K562 (cell line): ENCODE results near the gene ALDH5A1. TPM values are rescaled to one million over a fixed set of nuclear protein-coding genes. Genes with fewer than 3 reads are reported as not detected.

ENCODE experiments used
- CBX8 ChIP-seq: fragments of 200-600 bp; sonication (generic); IDR thresholded peaks from 2 replicates; pipeline ENCODE4 v1.6.1; 2012; ENCODE audit warnings: borderline replicate concordance, mixed run types, low read depth, mild to moderate bottlenecking, moderate library complexity, mixed read lengths, low read length, control low read depth, inconsistent platforms; ENCODE audit not compliant: poor library complexity, severe bottlenecking; ENCODE audit errors: extremely low read depth
- EP300 ChIP-seq: IDR thresholded peaks from 2 replicates; pipeline ENCODE4 v1.6.1; 2012; ENCODE audit warnings: low read length, improper control_type of control experiment
- ESRRA ChIP-seq: fragments of 450-650 bp; IDR thresholded peaks from 2 replicates; pipeline ENCODE4 v1.6.1; 2014; ENCODE audit warnings: low read depth, mild to moderate bottlenecking, moderate library complexity, borderline replicate concordance
- FOXK1 ChIP-seq: sonication (generic); formaldehyde crosslinking; IDR thresholded peaks from 2 replicates; pipeline ENCODE4 v1.8.0; 2022; ENCODE audit warnings: missing genetic modification reagents, mild to moderate bottlenecking, borderline replicate concordance
- FOXM1 ChIP-seq, 2 experiments: fragments of 450-650 bp in 1 of 2; sonication (generic) in 1 of 2; formaldehyde crosslinking in 1 of 2; IDR thresholded peaks; 2 replicates each; pipeline versions ENCODE4 v1.6.1 to v1.9.0; 2017 to 2022; ENCODE audit warnings: low read depth in 2 of 2, mild to moderate bottlenecking in 2 of 2, missing genetic modification reagents in 1 of 2, moderate library complexity in 1 of 2
- GTF3C2 ChIP-seq: IDR thresholded peaks from 3 replicates; pipeline ENCODE4 v1.6.1; 2011; ENCODE audit warnings: borderline replicate concordance, mild to moderate bottlenecking, moderate library complexity; ENCODE audit not compliant: insufficient read length; ENCODE audit errors: extremely low read depth
- IFI16 ChIP-seq: fragments of 250-450 bp; sonication (Bioruptor Pico); IDR thresholded peaks from 2 replicates; pipeline ENCODE4 v2.1.2; 2022; ENCODE audit warnings: mild to moderate bottlenecking, inconsistent platforms
- JUN ChIP-seq, 2 experiments: sonication (generic) in 1 of 2; formaldehyde crosslinking in 1 of 2; IDR thresholded peaks; 2 replicates each; pipeline versions ENCODE4 v1.6.1 to v1.8.0; 2012 to 2022; ENCODE audit warnings: borderline replicate concordance in 2 of 2, mild to moderate bottlenecking in 2 of 2, improper control_type of control experiment in 1 of 2, low read depth in 1 of 2, low read length in 1 of 2, missing genetic modification reagents in 1 of 2
- NFE2L1 ChIP-seq: fragments of 450-650 bp; IDR thresholded peaks from 2 replicates; pipeline ENCODE4 v1.6.1; 2016; ENCODE audit warnings: missing genetic modification characterization, low read depth, mild to moderate bottlenecking, missing compliant biosample characterization, moderate library complexity, borderline replicate concordance
- SRF ChIP-seq, 2 experiments: fragments of 250-450, 450-650 bp in 1 of 2; sonication (Bioruptor Pico) in 1 of 2; sonication (generic) in 1 of 2; formaldehyde crosslinking; IDR thresholded peaks; 2 replicates each; pipeline versions ENCODE4 v1.5.0 to v1.5.1; 2020 to 2022; ENCODE audit warnings: mild to moderate bottlenecking in 1 of 2, missing genetic modification reagents in 1 of 2
- STAT5A ChIP-seq: IDR thresholded peaks from 2 replicates; pipeline ENCODE4 v1.6.1; 2012; ENCODE audit warnings: low read length, inconsistent platforms, borderline replicate concordance
- ZBTB9 ChIP-seq: fragments of 450-650 bp; formaldehyde crosslinking; IDR thresholded peaks from 2 replicates; pipeline ENCODE4 v1.4.0; 2020; ENCODE audit warnings: mild to moderate bottlenecking, moderate library complexity
- ZNF449 ChIP-seq: fragments of 250-450 bp; sonication (Bioruptor Pico); IDR thresholded peaks from 2 replicates; pipeline ENCODE4 v1.8.0; 2022; ENCODE audit warnings: moderate library complexity, mild to moderate bottlenecking, inconsistent platforms
- polyA plus RNA-seq, 8 experiments: library from polyadenylated mRNA; depleted of rRNA in 4 of 8; stranded (reverse) in 5 of 8; unstranded in 3 of 8; fragments of >200 nt; fragmentation: Nextera tagmentation in 2 of 8; fragmentation: Illumina TruSeq in 1 of 8; extraction: Ambion mirVana in 2 of 8; extraction: Trizol in 1 of 8; gene quantifications; 2 replicates each; pipeline versions ENCODE4 v1.2.1 to v1.2.3, GENCODE V29; 2011 to 2014; ENCODE audit warnings: inconsistent platforms in 1 of 8, missing spikeins in 1 of 8
- total RNA-seq, 7 experiments: library from RNA; depleted of rRNA in 6 of 7; stranded (reverse); fragments of >200 nt in 6 of 7; fragmentation: Illumina TruSeq in 2 of 7; extraction: Trizol in 2 of 7; gene quantifications; 2 replicates each; pipeline versions ENCODE4 v1.2.1 to v1.2.3, GENCODE V29; 2011 to 2021; ENCODE audit warnings: low replicate concordance in 1 of 7
- TF ChIP-seq, protein P1 (sequence below), 2 experiments: fragments of 200-800 bp in 1 of 2; sonication (Bioruptor generic) in 1 of 2; sonication (generic) in 1 of 2; formaldehyde crosslinking in 1 of 2; IDR thresholded peaks in 1 of 2; conservative IDR thresholded peaks in 1 of 2; 2 replicates each; pipeline versions ENCODE4 v1.5.0 to v1.6.1; 2016 to 2020; ENCODE audit warnings: missing compliant biosample characterization in 1 of 2, missing genetic modification characterization in 1 of 2, missing genetic modification reagents in 1 of 2

The ALDH5A1 gene
- total and polyA plus RNA-seq, 9 of the 15 experiments (the other 6 are each of a cell fraction or from before 2014, with no cell fraction given), result 2.2 to 19.7 (median 9.5) TPM

GRCh38 chr6:24494821-24495795 is at the start of gene ALDH5A1 (continued):
- no peak for TF ChIP-seq ESRRA
- TF ChIP-seq, protein P1, sequence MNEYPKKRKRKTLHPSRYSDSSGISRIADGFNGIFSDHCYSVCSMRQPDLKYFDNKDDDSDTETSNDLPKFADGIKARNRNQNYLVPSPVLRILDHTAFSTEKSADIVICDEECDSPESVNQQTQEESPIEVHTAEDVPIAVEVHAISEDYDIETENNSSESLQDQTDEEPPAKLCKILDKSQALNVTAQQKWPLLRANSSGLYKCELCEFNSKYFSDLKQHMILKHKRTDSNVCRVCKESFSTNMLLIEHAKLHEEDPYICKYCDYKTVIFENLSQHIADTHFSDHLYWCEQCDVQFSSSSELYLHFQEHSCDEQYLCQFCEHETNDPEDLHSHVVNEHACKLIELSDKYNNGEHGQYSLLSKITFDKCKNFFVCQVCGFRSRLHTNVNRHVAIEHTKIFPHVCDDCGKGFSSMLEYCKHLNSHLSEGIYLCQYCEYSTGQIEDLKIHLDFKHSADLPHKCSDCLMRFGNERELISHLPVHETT (CRISPR knock-in tag; conservative IDR thresholded peaks at IDR 0.05 in 1 of 2, IDR thresholded peaks at IDR 0.05 in 1 of 2), result peak in 1 of 2 experiments; percentile 53; a peak in 1 of 4 replicates
- TF ChIP-seq ZBTB9, result 0 out of 2 replicates have a peak, but pooled peaks have one; percentile 61
- 0 out of 2 replicates have a peak, but pooled peaks have one; percentile 8 for TF ChIP-seq EP300
- TF ChIP-seq IFI16 (CRISPR knock-in tag), result no peak
- no peak for TF ChIP-seq STAT5A
- no peak for TF ChIP-seq GTF3C2
- TF ChIP-seq FOXM1 (IDR thresholded peaks at IDR 0.05; ENCODE audit: low read depth), result no peak
- TF ChIP-seq FOXM1 (CRISPR knock-in tag; IDR thresholded peaks at IDR 0.05; ENCODE audit: low read depth), result no peak
- TF ChIP-seq CBX8, result no peak
- TF ChIP-seq JUN (IDR thresholded peaks at IDR 0.05; ENCODE audit: borderline replicate concordance, low read depth, low read length), result no peak
- no peak for TF ChIP-seq JUN (CRISPR knock-in tag; IDR thresholded peaks at IDR 0.05; ENCODE audit: borderline replicate concordance)
- TF ChIP-seq ZNF449 (CRISPR knock-in tag), result no peak
- 0 out of 4 replicates have a peak, but pooled peaks of 1 of the 2 experiments have one; percentile 3 for TF ChIP-seq SRF (CRISPR knock-in tag; IDR thresholded peaks at IDR 0.05)
- TF ChIP-seq NFE2L1 (tag), result no peak
- TF ChIP-seq FOXK1 (CRISPR knock-in tag), result no peak
